ENCODE measurements around the gene HDAC4. TPM values are rescaled to one million over a fixed set of nuclear protein-coding genes. Genes with fewer than 3 reads are reported as not detected.

HDAC4 gene
- total RNA-seq, 2 experiments from 2014 or later, result 22.6 to 24.5 TPM

- POLR2A ChIA-PET, result no interaction called here
- H3K36me3 Mint-ChIP-seq (ENCODE audit: low read depth), result peaks cover 7% of the 10 kb centered on the region
- H3K27me3 Mint-ChIP-seq, result no peaks in the 10 kb centered on the region
- H3K27ac Mint-ChIP-seq, result no peak overlapping the region
- H3K4me1 Mint-ChIP-seq (ENCODE audit: low read depth), result no peaks in the 10 kb centered on the region
- CTCF ChIA-PET, result no interaction called here
- H3K9me3 Mint-ChIP-seq, result no peaks in the 10 kb centered on the region
- no peak for TF ChIP-seq CTCF (IDR thresholded peaks at IDR 0.05)
- no peak for DNase-seq
- no peak overlapping the region for H3K4me3 Mint-ChIP-seq
- ATAC-seq, result no peak
- intact Hi-C loops (cut with micrococcal nuclease), result no loop called here
Measured at GRCh38 chr2:239067196-239067865, 333.5 kb downstream of the HDAC4 start.

- ChIA-PET CTCF (no interaction called here), POLR2A (no interaction called here)
- Mint-ChIP-seq H3K4me3 (no peak overlapping the region), H3K27ac (no peak overlapping the region), H3K4me1 (ENCODE audit: low read depth) (no peaks in the 10 kb centered on the region), H3K27me3 (no peaks in the 10 kb centered on the region), H3K9me3 (no peaks in the 10 kb centered on the region), H3K36me3 (ENCODE audit: low read depth) (peaks cover 4% of the 10 kb centered on the region)
- TF ChIP-seq CTCF (IDR thresholded peaks at IDR 0.05), result no peak
- ATAC-seq (no peak), DNase-seq (no peak)
- intact Hi-C loops (cut with micrococcal nuclease), result no loop called here
Measured at GRCh38 chr2:239066597-239066996, 334.2 kb downstream of the HDAC4 start.

GRCh38 chr2:239065962-239066361 is 334.9 kb downstream of the HDAC4 start:
- Mint-ChIP-seq H3K9me3 (no peaks in the 10 kb centered on the region), H3K27ac (no peak overlapping the region), H3K36me3 (ENCODE audit: low read depth) (peaks cover 8% of the 10 kb centered on the region), H3K27me3 (no peaks in the 10 kb centered on the region), H3K4me1 (ENCODE audit: low read depth) (no peaks in the 10 kb centered on the region), H3K4me3 (no peak overlapping the region)
- no peak for TF ChIP-seq CTCF (IDR thresholded peaks at IDR 0.05)
- POLR2A ChIA-PET, result no interaction called here
- ATAC-seq (no peak), DNase-seq (no peak)
- intact Hi-C loops (cut with micrococcal nuclease), result no loop called here
- CTCF ChIA-PET, result no interaction called here

- Mint-ChIP-seq H3K36me3 (ENCODE audit: low read depth) (peaks cover 7% of the 10 kb centered on the region), H3K9me3 (no peaks in the 10 kb centered on the region), H3K27ac (no peak overlapping the region), H3K4me3 (no peak overlapping the region), H3K4me1 (ENCODE audit: low read depth) (no peaks in the 10 kb centered on the region), H3K27me3 (no peaks in the 10 kb centered on the region)
- POLR2A ChIA-PET, result no interaction called here
- no peak for ATAC-seq
- DNase-seq, result no peak
- TF ChIP-seq CTCF (IDR thresholded peaks at IDR 0.05), result no peak
- CTCF ChIA-PET, result no interaction called here
- intact Hi-C loops (cut with micrococcal nuclease), result no loop called here
Measured at GRCh38 chr2:239065537-239065936, 335.3 kb downstream of the HDAC4 start.

- H3K27ac Mint-ChIP-seq, result no peak overlapping the region
- H3K4me1 Mint-ChIP-seq (ENCODE audit: low read depth), result no peaks in the 10 kb centered on the region
- intact Hi-C loops (cut with micrococcal nuclease), result no loop called here
- ATAC-seq, result no peak
- POLR2A ChIA-PET, result no interaction called here
- no peak overlapping the region for H3K4me3 Mint-ChIP-seq
- DNase-seq, result no peak
- H3K27me3 Mint-ChIP-seq, result no peaks in the 10 kb centered on the region
- CTCF ChIA-PET, result no interaction called here
- peaks cover 8% of the 10 kb centered on the region for H3K36me3 Mint-ChIP-seq (ENCODE audit: low read depth)
- H3K9me3 Mint-ChIP-seq, result no peaks in the 10 kb centered on the region
- TF ChIP-seq CTCF (IDR thresholded peaks at IDR 0.05), result no peak
Measured at GRCh38 chr2:239064891-239065290, 335.9 kb downstream of the HDAC4 start.

All from activated CD8-positive, alpha-beta T cell treated with anti-CD3 and anti-CD28 coated beads for 36 hours (primary cell).